Activated B cell treated with CpG ODN at 0.5 μM for 24 hours (primary cell): ENCODE results near the gene FXYD5. TPM values are rescaled to one million over a fixed set of nuclear protein-coding genes. Genes with fewer than 3 reads are reported as not detected.

Experiments used
- ATAC-seq: fragments of 200-7000 bp; cut with Tn5 transposase; one replicate; pipeline ENCODE4 v1.10.0; 2021; ENCODE audit warnings: low read depth, mild to moderate bottlenecking, moderate library complexity
- CTCF ChIA-PET: fragments of 350-600 bp; sonication (Branson Sonifier 250); formaldehyde crosslinking; loops from one replicate; lab custom pipeline; 2021; ENCODE audit warnings: antibody characterized with exemption; lab: Charles Lee
- POLR2A ChIA-PET: fragments of 350-600 bp; sonication (Branson Sonifier 250); formaldehyde crosslinking; loops from one replicate; lab custom pipeline; 2021; ENCODE audit warnings: antibody characterized with exemption; lab: Charles Lee
- DNase-seq: peaks from one replicate; pipeline ENCODE4 v3.0.0; 2022
- H3K27ac Mint-ChIP-seq: one replicate; pipeline ENCODE4 v1.8.0; 2020; ENCODE audit warnings: mixed read lengths
- H3K27me3 Mint-ChIP-seq: one replicate; pipeline ENCODE4 v1.8.0; 2021; ENCODE audit warnings: mixed read lengths
- H3K36me3 Mint-ChIP-seq: one replicate; pipeline ENCODE4 v1.8.0; 2021; ENCODE audit warnings: low read depth, mixed read lengths
- H3K4me1 Mint-ChIP-seq: one replicate; pipeline ENCODE4 v1.8.0; 2021; ENCODE audit warnings: mixed read lengths
- H3K4me3 Mint-ChIP-seq: one replicate; pipeline ENCODE4 v1.8.0; 2020; ENCODE audit warnings: mild to moderate bottlenecking, mixed read lengths
- H3K9me3 Mint-ChIP-seq: one replicate; pipeline ENCODE4 v1.8.0; 2020; ENCODE audit warnings: mixed read lengths
- CTCF ChIP-seq: fragments of 200-600 bp; IDR thresholded peaks from one replicate; pipeline ENCODE4 v1.8.0; 2022; ENCODE audit warnings: antibody characterized with exemption, mild to moderate bottlenecking
- intact Hi-C: fragments of 100-400 bp; cut with micrococcal nuclease; formaldehyde crosslinking; loops from one replicate; pipeline ENCODE4 v1.15.1; 2024
- total RNA-seq: library from RNA; stranded (reverse); gene quantifications from 2 replicates; pipeline ENCODE4 v1.2.3, GENCODE V29; 2022

FXYD5 gene
- total RNA-seq, 1 donor from 2014 or later, result 125 TPM

- H3K4me1 Mint-ChIP-seq, result peaks cover 15% of the 10 kb centered on the region
- POLR2A ChIA-PET, result interaction anchor here (0.9 kb wide), 1 partner anchor 10 kb away, joined by 3 read pairs; no protein-coding TSS in a partner anchor
- no peak overlapping the region for H3K4me3 Mint-ChIP-seq
- TF ChIP-seq CTCF, result no peak
- no peaks in the 10 kb centered on the region for H3K9me3 Mint-ChIP-seq
- DNase-seq (no peak), ATAC-seq (no peak)
- CTCF ChIA-PET, result interaction anchor here (1.1 to 3.6 kb wide), 2 partner anchors 18 to 67 kb away, joined by 3 to 31 read pairs; no protein-coding TSS in a partner anchor
- H3K27me3 Mint-ChIP-seq, result no peaks in the 10 kb centered on the region
- no peaks in the 10 kb centered on the region for H3K36me3 Mint-ChIP-seq
- intact Hi-C loops, result no loop called here
- H3K27ac Mint-ChIP-seq, result no peak overlapping the region
Measured at GRCh38 chr19:35133826-35134225, 20.7 kb upstream of the FXYD5 start.

GRCh38 chr19:35134601-35135242 is 19.8 kb upstream of the FXYD5 start, which contains the start of gene LGI4:
Gene LGI4, minus strand, starts transcription at chr19:35135059. Its CDS starts 379 bp downstream, at chr19:35134680.
- H3K4me1 Mint-ChIP-seq, result peaks cover 15% of the 10 kb centered on the region
- H3K36me3 Mint-ChIP-seq, result no peaks in the 10 kb centered on the region
- H3K4me3 Mint-ChIP-seq, result no peak within 1 kb of the TSS
- ChIA-PET POLR2A (interaction anchor here (0.6 to 1.2 kb wide), 2 partner anchors 10 to 322 kb away, joined by 3 to 6 read pairs; no protein-coding TSS in a partner anchor), CTCF (interaction anchor here (0.8 to 3.6 kb wide), 6 partner anchors 17 to 81 kb away, joined by 3 to 31 read pairs (median 4); no protein-coding TSS in a partner anchor)
- H3K27me3 Mint-ChIP-seq, result no peaks in the 10 kb centered on the region
- no peak for DNase-seq
- intact Hi-C loops, result loop anchor here (1.0 kb wide), 4 partner anchors 20 to 161 kb away; no protein-coding TSS in a partner anchor
- no peak within 1 kb of the TSS for H3K27ac Mint-ChIP-seq
- ATAC-seq, result no peak
- no peak for TF ChIP-seq CTCF
- no peaks in the 10 kb centered on the region for H3K9me3 Mint-ChIP-seq

- ChIA-PET CTCF (interaction anchor here (0.7 to 3.6 kb wide), 10 partner anchors 8 to 81 kb away, joined by 3 to 31 read pairs (median 4); no protein-coding TSS in a partner anchor), POLR2A (interaction anchor here (0.6 to 1.2 kb wide), 5 partner anchors 11 to 322 kb away, joined by 3 to 6 read pairs (median 3); no protein-coding TSS in a partner anchor)
- Mint-ChIP-seq H3K9me3 (no peaks in the 10 kb centered on the region), H3K27me3 (no peaks in the 10 kb centered on the region), H3K4me3 (no peak overlapping the region), H3K4me1 (peaks cover 15% of the 10 kb centered on the region), H3K36me3 (no peaks in the 10 kb centered on the region), H3K27ac (no peak overlapping the region)
- peak; percentile 75 for TF ChIP-seq CTCF
- DNase-seq (peak; percentile 63), ATAC-seq (peak; percentile 90)
- intact Hi-C loops, result loop anchor here (1.0 kb wide), 4 partner anchors 21 to 162 kb away; no protein-coding TSS in a partner anchor
Measured at GRCh38 chr19:35135389-35135909, 19.1 kb upstream of the FXYD5 start.

- no peak for DNase-seq
- no peak overlapping the region for H3K4me3 Mint-ChIP-seq
- no peak for ATAC-seq
- peaks cover 21% of the 10 kb centered on the region for H3K4me1 Mint-ChIP-seq
- intact Hi-C loops, result no loop called here
- TF ChIP-seq CTCF, result no peak
- H3K27ac Mint-ChIP-seq, result no peak overlapping the region
- H3K9me3 Mint-ChIP-seq, result no peaks in the 10 kb centered on the region
- H3K27me3 Mint-ChIP-seq, result no peaks in the 10 kb centered on the region
- CTCF ChIA-PET, result interaction anchor here (0.7 to 3.6 kb wide), 10 partner anchors 9 to 98 kb away, joined by 3 to 31 read pairs (median 4); no protein-coding TSS in a partner anchor
- POLR2A ChIA-PET, result interaction anchor here (0.6 to 1.8 kb wide), 5 partner anchors 12 to 79 kb away, joined by 3 to 6 read pairs (median 4); partner anchors contain the start of gene FXYD5
- H3K36me3 Mint-ChIP-seq, result no peaks in the 10 kb centered on the region
Measured at GRCh38 chr19:35136231-35136630, 18.3 kb upstream of the FXYD5 start.
